Stimulated activated CD8-positive, alpha-beta memory T cell treated with anti-CD3 and anti-CD28 coated beads, Interleukin-4, amount 100 ng/mL, for 24 hours (primary cell): Measurements from ENCODE around the gene PYGM.

Experiments used
- DNase-seq: peaks from one replicate; pipeline ENCODE4 v3.0.0-alpha.2; 2020; ENCODE audit warnings: low read depth

The PYGM gene

DNA sequence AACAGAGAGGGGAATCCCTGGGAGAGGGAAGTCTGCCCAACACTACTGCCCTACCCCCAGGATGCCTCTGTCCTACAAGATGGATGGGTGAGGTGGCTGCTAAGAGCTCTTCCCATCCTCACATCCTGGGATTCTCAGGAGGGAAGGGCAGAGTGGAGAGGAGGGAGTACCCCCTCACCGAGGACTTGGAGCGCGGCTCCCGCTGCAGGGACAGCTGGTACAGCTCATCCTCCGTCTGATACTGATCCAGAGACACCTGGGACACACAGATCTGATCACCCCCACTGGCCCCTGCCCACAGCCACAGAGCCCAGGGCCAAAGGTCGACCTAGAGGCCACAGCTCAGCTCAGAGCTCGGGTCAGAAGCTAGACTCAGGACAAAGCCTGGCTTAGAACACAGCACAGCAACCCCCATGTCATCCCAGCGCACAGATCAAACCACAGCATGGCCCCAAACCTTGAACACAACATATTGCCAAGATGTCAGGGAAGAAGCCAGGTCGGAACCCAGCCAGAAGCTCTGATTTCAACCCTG is 24.0 kb downstream of the PYGM start:
- DNase-seq: no peak

DNA sequence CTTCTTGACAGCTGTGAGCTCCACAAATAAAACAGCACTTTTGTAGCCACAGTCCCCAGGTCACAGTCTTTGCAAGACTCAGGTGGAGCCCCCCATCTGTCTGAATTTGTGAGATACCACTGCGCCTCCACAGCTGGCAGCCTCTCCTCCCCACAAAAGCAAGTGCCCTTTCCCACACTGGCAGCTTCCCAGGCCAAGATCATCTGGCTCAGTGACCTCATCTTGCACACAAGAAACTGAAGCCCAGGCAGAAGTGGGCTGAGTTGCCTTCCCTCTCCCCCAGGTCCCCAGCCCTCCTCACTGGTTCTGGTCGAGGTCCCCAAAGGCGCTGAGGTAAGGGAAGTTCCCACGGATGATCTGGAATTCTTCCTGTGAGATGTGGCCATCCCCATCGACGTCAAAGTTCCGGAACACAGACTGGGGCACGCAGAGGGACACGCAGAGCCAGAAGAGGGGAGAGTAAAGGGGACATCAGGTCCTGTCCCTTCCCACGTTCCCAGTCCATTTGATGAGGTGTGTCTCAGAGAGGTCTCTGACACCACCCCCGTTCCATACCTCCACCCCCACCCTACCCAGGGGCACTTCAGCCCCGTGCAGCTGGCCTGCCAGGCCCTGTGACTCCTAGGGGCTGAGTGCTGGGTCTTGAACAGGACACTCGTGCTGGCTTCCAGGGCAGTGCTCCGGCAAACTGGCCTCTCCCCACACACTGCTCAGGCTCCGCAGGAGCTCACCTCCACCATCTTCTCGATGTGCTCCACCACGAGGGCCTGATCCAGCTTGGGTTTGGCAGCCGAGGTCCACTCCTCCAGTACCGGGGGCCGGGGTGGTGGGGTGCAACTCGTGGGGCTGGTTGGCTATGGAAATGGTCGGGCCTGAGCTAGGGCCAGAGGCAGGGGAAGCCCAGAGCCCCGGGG is 24.7 kb downstream of the PYGM start:
- DNase-seq: no peak

DNA sequence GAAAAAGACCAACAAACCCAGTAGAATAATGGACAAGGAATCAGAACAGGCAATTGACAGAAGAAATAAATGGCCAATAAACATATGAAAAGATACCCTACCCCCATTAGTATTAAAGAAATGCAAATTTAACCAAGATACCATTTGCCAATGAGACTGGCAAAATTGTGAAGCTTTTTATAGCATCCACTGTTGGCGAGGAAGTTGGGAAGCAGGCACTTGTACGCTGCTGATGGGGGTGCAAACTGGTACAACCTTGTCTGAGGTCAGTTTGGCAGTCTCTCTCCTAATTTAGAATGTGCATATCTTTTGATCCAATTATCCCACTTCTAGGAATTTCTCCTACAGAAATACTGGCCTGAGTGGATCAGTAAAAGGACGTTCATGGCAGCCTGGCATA is 28.2 kb downstream of the PYGM start:
- no peak for DNase-seq

DNA sequence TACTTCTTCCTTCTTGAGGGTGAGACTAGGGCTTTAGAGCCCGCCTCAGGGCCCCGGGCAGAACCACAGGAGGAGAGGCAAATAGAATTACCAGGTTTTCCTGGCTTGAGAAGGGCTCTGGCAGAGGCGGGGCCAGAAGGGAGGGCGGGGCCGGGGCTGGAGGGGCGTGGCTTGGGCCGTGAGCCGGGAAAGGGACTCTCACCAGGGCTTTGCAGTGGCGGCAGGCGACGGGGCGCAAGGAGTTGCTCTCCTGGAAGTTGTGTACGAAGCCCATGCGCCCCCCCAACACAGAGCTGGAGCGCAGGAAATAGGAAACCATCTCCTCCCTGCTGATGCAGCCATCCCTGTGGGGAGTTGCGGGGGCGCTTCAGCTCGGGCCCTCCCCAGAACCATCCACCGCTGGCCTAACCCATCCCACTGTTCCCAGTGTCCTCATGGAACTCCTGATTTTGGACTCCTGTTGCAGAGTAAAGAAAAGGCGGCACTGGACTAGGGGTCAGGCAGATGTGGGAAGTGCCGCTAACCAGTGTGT is 29.9 kb downstream of the PYGM start:
- DNase-seq: no peak

DNA sequence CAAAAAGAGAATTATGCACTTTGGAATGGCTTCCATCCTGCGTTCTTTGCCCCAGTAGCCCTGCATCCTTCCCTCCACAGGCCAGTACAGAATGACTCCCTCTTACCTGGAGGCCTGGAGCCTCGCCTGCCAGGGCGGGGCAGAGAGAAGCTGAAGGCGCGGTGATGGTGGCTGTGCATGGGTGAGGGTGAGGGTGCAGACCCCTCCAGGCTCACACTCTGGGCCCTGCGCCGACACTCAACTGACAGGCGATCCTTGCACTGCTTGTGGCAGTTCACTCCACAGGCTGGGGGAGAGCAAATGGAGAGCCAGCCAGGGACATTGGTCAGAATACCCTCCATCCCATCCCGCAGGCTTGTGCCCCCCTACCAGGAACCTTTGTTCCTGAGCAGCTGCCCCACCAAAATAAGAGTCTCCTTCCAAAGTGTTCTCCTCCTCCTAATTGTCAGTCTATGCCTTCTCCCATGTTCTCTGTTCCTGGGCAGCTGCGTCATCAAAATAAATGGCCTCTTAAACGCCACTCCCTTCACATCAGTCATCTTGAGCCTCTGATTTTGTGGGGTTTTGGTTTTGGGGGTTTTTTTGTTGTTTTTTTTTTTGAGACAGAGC is 30.9 kb downstream of the PYGM start:
- DNase-seq: no peak

DNA sequence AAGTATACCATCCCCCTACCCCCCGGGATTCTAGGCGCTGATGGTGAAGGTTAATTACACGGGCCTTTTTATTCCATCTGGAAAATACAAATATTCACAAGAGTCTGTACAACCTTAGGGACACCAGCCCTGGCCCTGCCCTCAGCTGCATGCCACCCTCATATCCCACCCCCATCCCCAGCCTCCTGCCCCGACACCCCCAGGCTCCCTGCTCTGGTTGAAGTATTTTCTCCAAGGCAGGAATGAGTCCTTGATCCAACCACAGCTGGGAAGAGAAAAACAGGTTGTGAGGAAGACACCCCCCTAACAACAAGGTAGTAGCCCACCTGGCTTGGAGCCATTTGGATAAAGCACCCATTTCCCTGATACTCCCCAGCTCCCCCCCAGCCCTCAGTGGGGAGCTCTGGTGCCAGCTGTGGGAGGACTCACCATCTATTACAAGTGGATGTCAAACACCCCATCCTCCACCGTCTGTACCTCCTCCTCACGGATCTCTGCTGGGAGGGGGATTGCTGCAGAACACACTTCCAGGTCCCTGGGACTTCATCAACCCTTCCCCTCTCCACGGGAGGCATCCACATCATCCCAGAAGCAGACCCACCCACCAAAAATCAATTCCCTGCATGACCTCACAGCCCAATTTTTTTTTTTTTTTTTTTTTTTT is 32.8 kb downstream of the PYGM start:
- DNase-seq: no peak

DNA sequence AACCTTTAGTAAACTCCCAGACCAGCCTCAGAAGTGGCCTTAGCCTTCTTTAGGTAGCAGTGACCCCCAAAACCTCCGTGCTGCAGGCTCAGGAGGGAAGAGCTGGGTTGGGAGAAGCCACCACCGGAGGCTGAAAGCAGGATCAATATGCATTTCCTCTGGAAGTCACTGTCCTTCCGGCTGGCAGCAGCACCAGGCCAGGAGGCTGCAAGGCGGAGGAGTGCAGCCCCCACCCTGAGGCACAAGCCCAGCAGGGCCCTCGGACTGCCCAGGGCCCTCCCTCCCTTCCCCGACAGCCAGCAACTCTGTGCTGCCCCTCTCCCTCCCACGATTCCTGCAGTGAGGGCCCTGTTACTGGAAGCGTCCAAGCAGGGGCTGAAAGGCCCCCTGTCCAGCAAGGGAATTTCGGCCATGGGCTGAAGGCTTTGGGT is 33.5 kb downstream of the PYGM start:
- DNase-seq: no peak

DNA sequence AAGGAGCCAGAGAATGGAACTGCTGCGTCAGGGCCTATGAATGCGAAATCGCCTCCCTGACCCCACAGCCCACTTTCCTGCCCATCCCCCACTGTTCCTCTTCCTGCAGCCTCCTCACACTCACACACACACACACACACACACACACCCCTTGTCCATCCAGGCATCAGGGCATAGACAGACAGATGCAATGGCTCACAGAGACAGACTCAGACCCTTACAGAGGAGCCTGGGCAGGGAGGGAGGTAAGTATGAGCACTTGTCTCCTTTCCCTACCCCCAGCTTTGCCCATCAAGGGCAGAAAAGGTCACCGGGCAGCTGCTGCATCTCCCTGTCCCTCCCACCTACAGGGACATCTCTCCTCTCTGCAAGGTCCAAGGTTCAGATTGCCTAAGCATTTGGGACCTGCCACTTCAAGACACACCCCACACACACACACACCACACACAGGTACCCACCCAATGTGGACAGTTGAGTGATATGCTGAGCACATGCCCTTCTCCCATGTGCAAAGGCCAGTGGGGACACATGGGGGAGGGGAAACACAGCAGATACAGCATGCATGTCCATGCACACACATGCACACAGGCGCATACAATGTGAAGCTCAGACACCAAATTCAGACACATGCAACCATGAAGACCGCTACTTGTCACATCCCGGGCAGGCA is 34.8 kb downstream of the PYGM start:
- no peak for DNase-seq

DNA sequence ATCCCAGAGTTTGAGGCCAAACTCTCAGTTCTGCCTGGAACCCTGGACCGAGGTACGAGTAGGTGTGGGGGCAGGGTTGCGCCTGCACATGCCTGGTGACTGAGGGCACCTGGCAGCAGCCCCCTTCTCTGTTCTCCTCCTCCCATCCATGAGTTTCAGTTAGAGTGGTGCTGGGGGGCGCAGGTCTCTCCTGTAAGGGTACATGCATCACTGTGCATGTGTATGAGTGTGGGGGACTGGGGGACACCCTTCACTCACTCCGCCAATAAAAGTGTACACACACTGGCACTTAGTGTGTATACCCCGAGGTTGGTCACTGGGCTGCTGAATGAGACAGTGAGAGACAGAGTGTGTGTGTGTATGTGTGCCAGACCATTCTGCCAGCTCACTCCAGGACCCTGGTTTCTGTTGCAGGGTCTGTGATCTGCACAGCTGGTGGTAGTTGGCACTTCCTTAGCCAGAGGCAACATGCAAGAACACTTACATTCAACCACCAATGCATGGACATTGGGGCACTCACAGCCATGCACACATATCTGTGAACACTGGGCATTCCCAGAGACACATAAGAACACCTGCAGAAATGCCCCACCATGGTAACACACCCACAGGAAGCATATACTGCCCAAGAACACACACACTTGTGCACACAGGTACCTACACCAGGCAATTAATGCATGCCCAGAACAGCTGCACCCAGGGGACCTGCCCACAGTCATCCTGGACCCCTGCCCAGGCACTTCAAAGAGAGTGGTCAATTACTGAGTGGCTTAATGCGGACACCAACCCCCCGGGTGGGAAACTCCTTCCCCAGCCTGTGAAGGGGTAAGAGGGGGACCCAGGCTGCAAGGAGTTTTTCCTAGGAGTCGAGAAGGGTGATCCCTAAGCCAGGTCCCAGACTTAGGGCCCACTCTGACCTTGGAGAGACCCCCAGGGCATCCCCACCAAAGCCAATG is 35.6 kb downstream of the PYGM start:
- DNase-seq: no peak

DNA sequence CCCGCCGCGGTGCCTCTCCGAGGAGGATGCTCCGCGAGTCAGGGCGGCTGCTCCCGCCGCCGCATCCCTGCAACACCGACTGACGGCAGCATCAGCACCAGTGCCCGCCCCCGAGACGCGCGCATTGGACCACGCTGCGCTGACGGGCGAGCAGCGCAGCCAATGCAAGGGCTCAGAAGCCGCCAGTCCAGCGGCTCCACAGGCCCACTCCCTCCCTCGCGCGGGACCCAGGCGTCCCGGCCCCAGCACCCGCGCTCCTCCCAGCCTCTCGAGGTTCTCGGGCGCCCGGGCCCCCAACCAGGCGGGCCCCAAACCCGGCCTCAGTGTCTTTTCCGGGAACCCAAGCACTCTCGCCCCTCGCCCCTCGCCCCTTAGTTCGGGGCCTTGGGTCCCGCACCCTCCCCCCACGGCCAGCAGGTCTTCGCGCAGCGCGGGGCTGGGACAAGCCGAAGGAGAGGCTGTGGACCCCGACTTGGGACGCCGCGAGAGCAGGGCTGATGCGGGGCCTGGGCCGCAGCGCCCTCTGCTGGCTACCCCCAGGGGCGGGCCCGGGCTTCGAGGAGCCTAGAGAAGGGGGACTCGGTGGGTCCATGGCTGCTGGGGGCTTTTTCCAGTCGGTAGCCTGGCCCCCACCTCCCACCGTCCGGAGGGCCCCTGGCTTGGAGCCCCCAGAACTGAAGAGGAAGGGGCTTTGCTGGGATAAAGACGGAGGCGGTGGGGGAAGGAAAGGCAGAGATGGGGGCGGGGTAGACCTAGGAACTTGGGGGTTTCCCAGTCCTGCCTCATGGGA is 36.5 kb downstream of the PYGM start, which contains the start of gene NRXN2:
Gene NRXN2 (minus strand): TSS at position 81 of the 790 bp plus-strand sequence. CDS start 9,498 bp downstream, outside the sequence.
- DNase-seq: peak; percentile 84

DNA sequence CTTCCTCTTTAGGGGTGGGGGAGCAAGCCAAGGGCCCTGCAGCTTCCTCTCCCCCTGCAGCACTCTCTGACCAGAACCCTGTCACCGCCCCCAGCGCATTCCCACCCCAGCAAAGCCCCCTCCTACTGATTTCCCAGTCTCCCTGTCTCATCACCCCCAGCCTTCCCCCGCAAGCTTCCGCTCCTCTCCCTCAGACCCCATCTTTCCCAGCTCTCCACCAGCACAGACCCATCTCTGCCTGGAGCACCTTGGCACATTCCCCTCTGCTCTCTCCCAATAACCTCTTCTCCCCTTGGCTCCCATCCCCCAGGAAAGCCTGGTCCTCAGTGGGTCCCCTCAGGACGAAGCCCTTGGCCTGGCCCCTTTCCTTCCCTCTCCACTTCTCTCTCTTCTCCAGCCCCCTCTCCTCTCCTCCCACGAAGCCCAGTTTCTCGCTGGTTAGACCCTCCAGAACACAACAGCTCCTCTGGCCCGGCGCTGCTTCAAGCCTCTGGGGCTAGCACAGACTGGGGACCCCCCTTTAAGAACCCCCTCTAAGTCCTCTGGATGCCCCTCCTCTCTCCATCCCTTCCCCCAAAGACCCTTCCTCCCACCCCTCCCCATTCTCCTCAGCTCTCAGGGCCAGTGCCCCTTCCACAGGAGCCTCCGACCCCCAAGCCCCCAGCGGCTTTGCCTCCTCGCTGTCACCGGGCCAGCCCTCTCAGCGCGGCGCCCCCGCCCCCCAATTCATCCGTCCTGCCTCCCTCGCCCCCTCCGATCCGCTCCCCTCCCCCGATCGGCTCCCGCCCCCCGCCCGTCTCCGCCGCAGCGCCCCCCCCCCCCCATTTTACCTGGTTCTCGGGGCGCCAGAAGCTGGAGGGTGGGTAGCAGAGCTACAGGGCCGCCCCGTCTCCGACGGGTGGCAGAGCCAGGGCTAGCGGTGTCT is 37.4 kb downstream of the PYGM start:
- DNase-seq: no peak

DNA sequence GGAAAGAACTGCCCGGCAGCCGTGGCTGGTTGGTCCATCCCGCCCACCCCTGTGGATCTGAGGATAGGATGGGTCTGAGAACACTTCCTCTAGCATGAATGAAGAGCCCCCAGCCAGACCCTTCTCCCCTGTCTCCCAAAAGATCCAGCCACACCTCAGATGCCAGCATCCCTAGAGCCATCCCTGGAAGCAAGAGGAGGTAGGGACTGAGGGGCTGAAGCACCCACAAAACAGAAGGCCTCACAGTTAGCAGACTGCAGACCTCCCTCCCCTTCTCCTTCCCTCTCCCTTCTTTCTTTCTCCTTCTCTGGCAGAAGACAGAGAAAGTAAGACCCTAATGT is 38.4 kb downstream of the PYGM start:
- no peak for DNase-seq

DNA sequence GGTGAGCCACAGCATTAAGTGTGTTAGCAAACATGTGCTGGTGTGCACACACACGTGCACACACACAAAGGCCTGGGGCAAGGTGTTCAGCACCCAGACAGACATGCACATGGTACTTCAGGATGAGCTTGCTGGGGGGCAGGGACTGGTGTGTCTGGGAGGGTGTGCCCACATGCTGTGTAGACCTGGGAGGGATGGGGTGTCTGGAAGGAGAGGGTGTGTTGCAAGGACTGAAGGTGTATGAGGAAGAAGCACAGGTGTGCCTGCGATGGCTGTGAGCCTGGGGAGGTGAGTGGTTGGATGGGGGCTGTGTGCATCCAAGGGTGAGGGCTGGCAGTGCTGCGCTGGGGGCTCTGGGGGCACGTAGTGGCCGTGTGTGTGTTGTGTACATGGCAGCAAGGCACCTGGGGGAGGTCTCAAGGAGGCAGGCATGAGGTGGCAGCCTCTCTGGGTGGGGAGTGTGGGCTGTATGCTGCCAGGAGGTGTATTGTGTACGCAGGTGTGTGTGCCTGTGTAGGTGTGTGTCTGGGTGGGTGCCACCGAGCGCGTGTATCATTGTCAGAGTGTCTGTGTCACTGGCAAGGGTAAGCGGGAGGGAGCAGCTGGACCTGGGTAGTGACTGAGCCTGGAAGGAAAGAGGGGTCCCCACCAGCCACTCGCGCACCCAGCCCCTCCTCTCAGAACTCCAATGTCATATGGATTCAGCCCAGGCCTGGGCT is 39.0 kb downstream of the PYGM start:
- DNase-seq: no peak

DNA sequence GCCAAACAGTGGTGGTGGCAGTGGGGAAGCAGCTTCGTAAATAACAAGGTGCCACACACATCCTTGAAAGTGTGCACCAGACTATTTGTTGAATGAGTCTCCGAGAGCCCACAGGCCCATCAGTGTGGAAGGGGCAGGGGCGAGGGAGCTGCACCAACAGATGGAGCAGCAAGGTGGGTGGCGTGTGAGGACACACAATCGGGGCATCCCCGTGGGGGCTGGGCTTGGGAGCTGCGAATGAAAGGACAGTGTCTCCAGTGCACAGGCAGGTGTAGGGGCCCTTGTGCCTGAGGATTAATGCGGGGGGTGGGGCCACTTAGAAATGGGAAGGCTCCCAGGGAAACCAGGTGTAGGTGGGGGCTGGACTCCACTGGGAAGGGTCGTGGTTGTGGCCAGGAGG is 39.6 kb downstream of the PYGM start:
- no peak for DNase-seq

DNA sequence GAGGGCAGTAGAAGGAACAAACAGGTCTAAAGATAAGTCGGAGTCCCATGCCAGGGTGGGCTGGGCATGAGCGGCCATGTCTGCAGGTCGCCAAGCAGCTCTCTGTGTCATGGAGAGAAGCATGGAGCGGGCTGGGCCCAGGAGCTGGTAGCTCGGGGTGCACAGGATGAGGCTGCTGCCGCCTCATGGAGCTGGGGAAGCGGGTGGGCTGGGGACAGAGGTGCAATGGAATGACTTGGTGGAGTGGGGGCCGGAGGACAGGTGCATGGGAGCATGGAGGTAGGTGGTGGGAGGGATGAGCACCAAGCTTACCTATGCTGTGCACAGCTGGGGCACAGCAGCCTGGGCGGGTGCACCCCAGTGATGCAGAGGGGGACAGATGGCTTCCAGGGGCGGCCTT is 40.4 kb downstream of the PYGM start:
- no peak for DNase-seq

DNA sequence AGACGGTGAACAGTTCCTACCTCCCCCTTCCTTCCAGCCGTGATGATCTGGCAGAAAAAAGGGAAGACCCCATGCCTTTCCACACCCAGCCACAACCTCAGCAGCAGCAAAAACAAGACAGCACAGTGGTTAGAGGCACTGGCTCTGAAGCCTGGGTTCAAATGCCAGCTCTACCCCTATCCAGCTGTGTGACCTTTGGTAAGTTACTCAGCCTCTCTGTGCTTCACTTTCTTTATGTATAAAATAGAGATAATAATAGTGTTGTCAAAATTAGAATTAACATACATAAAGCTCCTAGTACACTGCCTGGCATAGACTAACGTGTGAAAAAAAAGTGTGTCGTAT is 41.0 kb downstream of the PYGM start:
- no peak for DNase-seq

DNA sequence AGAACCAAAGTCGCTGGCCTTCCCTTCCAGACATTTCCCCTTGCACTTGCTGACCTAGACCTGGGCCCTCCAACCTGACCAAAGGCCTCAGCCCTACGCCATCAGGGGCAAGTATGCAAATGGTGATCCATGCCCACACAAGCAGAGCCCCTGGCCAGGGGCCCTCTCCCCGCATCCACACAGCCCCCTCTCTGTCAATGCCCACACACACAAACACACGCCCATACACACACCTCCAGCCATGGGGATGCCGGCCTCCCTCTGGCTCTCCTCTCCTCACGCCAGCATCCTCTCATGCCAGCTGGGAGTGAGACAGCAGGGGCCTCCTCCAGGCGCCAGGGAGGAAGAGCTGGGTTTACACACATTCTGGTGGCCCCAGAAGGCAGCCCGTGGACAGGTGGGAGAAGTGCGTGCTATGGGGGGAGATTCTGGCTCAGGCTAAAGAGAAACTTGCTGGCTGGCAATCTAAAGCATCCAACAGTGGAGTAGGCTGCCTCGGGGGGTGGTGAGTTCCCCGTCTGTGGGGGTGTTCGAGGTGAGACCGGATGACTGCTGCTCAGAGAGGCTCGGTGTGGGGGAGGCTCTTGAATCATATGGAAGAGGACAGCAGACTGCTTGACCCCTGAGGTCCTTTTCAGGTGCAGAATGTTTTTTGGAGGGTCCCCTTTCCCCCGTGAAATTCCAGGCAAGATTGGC is 41.5 kb downstream of the PYGM start:
- no peak for DNase-seq

DNA sequence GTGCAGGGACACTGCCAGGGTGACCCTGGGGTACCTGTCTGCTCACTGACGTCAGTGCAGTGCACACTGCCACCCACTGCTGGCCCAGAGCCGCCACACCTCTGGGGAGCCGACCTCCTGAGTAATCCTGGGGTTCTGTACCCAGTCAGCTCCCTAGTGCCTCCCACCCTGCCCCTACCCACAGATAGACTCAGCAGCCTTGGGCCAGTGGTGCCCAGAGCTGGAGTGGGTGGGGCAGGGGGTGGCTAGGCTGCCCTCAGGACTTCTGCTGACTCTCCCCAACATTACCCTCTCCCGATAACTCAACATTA is 42.6 kb downstream of the PYGM start:
- no peak for DNase-seq
